ENCODE measurements around the gene SELENON. TPM values are rescaled to one million over a fixed set of nuclear protein-coding genes. Genes with fewer than 3 reads are reported as not detected.

The SELENON gene
- total RNA-seq, 1 experiment from 2014 or later: 90.9 TPM

GRCh38 chr1:25765136-25765922 lies 34.7 kb upstream of the SELENON start:
- Histone ChIP-seq H2BK20ac (ENCODE audit: low read depth, low read length, poor library complexity, severe bottlenecking) (no peak overlapping the region), H4K8ac (replicated peaks; ENCODE audit: insufficient read length, low read depth, low read length) (no peak overlapping the region), H3K4ac (ENCODE audit: low read depth, low read length) (no peak overlapping the region), H4K20me1 (ENCODE audit: control insufficient read depth, insufficient read depth, insufficient read length) (peaks cover 3% of the 10 kb centered on the region), H3K56ac (ENCODE audit: insufficient read length, low read depth, low read length) (no peak overlapping the region), H3K27me3 (ENCODE audit: insufficient read depth, low read length) (no peaks in the 10 kb centered on the region), H3K18ac (ENCODE audit: insufficient read length, low read depth, low read length) (no peak overlapping the region), H2BK5ac (ENCODE audit: insufficient read length, low read length) (no peak overlapping the region), H3T11ph (ENCODE audit: low read length) (no peak overlapping the region), H2AK5ac (ENCODE audit: insufficient read length, low read length) (no peak overlapping the region), H3K27ac (ENCODE audit: insufficient read length, low read depth, low read length) (no peak overlapping the region), H3K79me1 (ENCODE audit: insufficient read depth, low read depth, low read length, poor library complexity, severe bottlenecking) (no peaks in the 10 kb centered on the region), H3K9ac (ENCODE audit: extremely low read depth, insufficient read length, low read length) (no peak overlapping the region), H3K23ac (ENCODE audit: insufficient read length, low read depth, low read length) (no peak overlapping the region), H3K4me1 (ENCODE audit: insufficient read depth, low read length) (no peaks in the 10 kb centered on the region), H2BK12ac (ENCODE audit: insufficient read length, low read depth, low read length) (no peak overlapping the region), H3K23me2 (ENCODE audit: insufficient read length, low read depth, low read length, poor library complexity, severe bottlenecking) (peaks cover 3% of the 10 kb centered on the region), H2BK15ac (ENCODE audit: low read depth, low read length) (no peak overlapping the region), H2BK120ac (ENCODE audit: low read depth, low read length, poor library complexity, severe bottlenecking) (no peak overlapping the region), H3K79me2 (ENCODE audit: insufficient read depth, low read length) (no peaks in the 10 kb centered on the region), H4K5ac (ENCODE audit: insufficient read length, low read depth, low read length) (no peak overlapping the region), H3K4me2 (ENCODE audit: insufficient read depth, insufficient read length, low read length) (no peak overlapping the region), H2AFZ (ENCODE audit: low read length) (no peak overlapping the region), H4K91ac (ENCODE audit: insufficient read length, low read depth, low read length) (no peak overlapping the region), H3K9me3 (ENCODE audit: control insufficient read depth, low read depth, low read length) (no peaks in the 10 kb centered on the region), H3K14ac (ENCODE audit: insufficient read depth, low read length) (no peak overlapping the region)
- Mint-ChIP-seq H3K27me3 (ENCODE audit: low read depth) (no peaks in the 10 kb centered on the region), H3K36me3 (ENCODE audit: insufficient read depth in 1 of 3, low read depth in 3 of 3) (no peaks in the 10 kb centered on the region; a peak in 1 of 7 replicates), H3K4me1 (peaks cover 7 to 17% of the 10 kb centered on the region in 2 experiments), H3K4me3 (no peak overlapping the region; a peak in 1 of 5 replicates), H3K9me3 (no peaks in the 10 kb centered on the region), H3K27ac (peak overlapping the region in 2 of 3 experiments; percentile 62 to 65; a peak in 4 of 7 replicates)
- TF ChIP-seq, protein P1, sequence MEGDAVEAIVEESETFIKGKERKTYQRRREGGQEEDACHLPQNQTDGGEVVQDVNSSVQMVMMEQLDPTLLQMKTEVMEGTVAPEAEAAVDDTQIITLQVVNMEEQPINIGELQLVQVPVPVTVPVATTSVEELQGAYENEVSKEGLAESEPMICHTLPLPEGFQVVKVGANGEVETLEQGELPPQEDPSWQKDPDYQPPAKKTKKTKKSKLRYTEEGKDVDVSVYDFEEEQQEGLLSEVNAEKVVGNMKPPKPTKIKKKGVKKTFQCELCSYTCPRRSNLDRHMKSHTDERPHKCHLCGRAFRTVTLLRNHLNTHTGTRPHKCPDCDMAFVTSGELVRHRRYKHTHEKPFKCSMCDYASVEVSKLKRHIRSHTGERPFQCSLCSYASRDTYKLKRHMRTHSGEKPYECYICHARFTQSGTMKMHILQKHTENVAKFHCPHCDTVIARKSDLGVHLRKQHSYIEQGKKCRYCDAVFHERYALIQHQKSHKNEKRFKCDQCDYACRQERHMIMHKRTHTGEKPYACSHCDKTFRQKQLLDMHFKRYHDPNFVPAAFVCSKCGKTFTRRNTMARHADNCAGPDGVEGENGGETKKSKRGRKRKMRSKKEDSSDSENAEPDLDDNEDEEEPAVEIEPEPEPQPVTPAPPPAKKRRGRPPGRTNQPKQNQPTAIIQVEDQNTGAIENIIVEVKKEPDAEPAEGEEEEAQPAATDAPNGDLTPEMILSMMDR (conservative IDR thresholded peaks at IDR 0.05): no peak
- WGBS (ENCODE audit: extremely low coverage, insufficient read length, low lambda C conversion rate): no CpG with 5 or more reads among the region's 8 CpGs
- no peak for DNase-seq

Measured in H9 (cell line).